Effector memory CD4-positive, alpha-beta T cell (primary cell): Measurements from ENCODE around the gene ZNF644.
"Not testable (repeated sequence)": the region's sequence is repeated elsewhere in the genome, so short reads cannot be mapped to it uniquely, and the experiment has no call there.

Experiments
- DNase-seq, 3 donors: peaks; one replicate each; pipeline ENCODE4 v3.0.0-alpha.2; 2020
- H3K27ac ChIP-seq: 2 replicates; pipeline ENCODE4 v1.7.0; 2013; ENCODE audit warnings: mild to moderate bottlenecking, low read length, moderate library complexity; ENCODE audit not compliant: insufficient read depth, poor library complexity, severe bottlenecking
- H3K27me3 ChIP-seq: replicated peaks from 2 replicates; pipeline ENCODE4 v1.7.0; 2013; ENCODE audit warnings: mild to moderate bottlenecking, low read length; ENCODE audit not compliant: insufficient read depth, control insufficient read depth, poor library complexity, severe bottlenecking
- H3K36me3 ChIP-seq: 2 replicates; pipeline ENCODE4 v1.7.0; 2013; ENCODE audit warnings: mild to moderate bottlenecking, low read length, moderate library complexity; ENCODE audit not compliant: control insufficient read depth, insufficient read depth
- H3K4me1 ChIP-seq: 2 replicates; pipeline ENCODE4 v1.7.0; 2013; ENCODE audit warnings: low read length, mild to moderate bottlenecking; ENCODE audit not compliant: control insufficient read depth, insufficient read depth, poor library complexity, severe bottlenecking
- H3K4me3 ChIP-seq: 2 replicates; pipeline ENCODE4 v1.7.0; 2013; ENCODE audit warnings: low read length, low read depth, mild to moderate bottlenecking; ENCODE audit not compliant: insufficient read depth, poor library complexity, severe bottlenecking
- H3K9me3 ChIP-seq: 2 replicates; pipeline ENCODE4 v1.7.0; 2013; ENCODE audit warnings: mild to moderate bottlenecking, low read length, moderate library complexity; ENCODE audit not compliant: control insufficient read depth
- total RNA-seq, 3 donors: gene quantifications; one replicate each; lab custom pipeline; 2026; lab: John Stamatoyannopoulos, UW

The ZNF644 gene
- 149 to 206 (median 174) reads per million in 3 donors for total RNA-seq

DNA sequence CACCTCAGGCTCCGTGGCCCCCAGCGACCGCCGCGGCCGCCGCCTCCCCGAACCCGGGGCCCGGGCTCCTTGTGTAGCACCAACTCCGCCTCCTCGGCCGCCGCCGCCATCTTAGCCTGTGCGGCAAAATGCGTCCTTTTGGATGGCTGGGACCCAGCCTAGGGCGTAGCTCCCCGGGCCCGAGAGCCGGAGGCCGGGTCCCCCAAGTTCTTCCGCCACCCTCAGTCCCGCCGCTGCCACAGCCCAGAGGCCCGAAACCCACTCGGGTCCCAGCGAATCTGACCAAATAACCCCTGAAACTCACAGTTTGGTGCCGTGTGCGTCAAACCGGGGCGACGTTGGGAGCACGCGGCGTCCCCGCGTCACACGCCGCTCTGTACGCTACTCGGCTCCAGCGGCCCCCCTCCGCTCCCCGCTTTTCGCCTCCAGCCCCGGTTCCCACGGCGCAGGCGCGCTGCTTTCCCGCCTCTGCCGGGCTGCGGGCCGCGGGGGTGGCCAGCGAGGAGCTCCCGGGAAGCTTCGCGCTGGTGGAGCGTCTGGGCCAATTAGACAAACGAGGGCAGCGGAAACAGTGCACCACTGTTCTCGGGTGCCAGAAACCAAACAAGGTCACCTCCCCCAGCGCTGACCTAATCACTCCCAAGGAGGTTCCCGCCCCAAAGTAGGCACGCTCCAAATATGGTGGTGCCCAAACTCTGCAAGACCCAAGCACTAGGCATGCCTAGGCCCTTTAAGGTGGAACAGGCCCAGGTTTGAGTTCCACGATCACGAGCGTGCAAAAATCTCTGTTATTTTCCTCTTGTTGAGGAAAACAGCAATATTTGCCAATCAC is at the start of gene ZNF644:
ZNF644 (minus strand) TSS at position 350 of the 832 bp plus-strand sequence. CDS start 39,682 bp downstream, outside the sequence.
- H3K4me1 ChIP-seq = peaks cover 27% of the 10 kb centered on the region
- H3K36me3 ChIP-seq = no peaks in the 10 kb centered on the region
- H3K9me3 ChIP-seq = no peaks in the 10 kb centered on the region
- no peaks in the 10 kb centered on the region for H3K27me3 ChIP-seq
- H3K4me3 ChIP-seq = peak within 1 kb of the TSS; percentile 90
- H3K27ac ChIP-seq = peak within 1 kb of the TSS; percentile 100
- peak; percentile 86 to 89 (median 88) for DNase-seq

DNA sequence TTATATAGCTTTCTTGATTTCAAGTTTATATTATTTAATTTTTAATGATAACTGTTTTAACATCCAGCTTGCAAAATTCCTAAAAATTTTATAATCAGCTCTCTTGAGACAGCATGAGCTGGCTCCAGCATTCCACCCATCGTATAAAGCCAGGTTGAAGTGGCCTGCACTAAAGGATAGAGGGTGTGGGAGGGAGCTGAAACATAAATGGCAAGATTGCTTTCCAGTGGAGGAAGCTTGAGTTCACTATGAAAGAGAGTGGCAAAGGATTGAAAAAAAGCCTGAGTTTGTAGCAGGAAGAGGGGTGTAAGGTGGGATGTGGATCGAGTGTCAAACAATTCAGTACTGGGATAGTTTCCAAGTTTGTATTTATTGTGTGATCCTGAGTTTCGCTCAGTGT is 48.5 kb upstream of the ZNF644 start:
- Histone ChIP-seq H3K36me3 (no peaks in the 10 kb centered on the region), H3K27ac (no peak overlapping the region), H3K4me1 (no peaks in the 10 kb centered on the region), H3K4me3 (no peak overlapping the region), H3K9me3 (no peaks in the 10 kb centered on the region), H3K27me3 (peaks cover 3% of the 10 kb centered on the region)
- no peak for DNase-seq

DNA sequence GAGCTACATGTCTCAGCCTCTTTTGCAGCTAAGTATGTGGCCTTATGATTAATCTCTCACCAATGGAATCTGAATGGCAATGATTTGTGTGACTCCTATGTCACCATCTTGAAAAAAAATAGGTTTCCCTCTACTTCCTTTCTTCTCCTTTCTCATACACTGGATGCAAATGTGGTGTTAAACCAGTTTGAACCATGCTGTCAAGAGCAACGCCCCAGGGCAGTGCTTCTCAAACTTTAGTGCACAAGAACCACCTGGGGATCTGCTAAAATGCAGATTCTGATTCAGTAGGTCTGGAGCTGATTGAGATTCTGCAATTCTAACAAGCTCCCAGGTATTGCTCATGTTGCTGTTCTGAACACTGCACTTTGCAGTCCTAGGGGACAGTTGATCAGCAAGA is 44.7 kb upstream of the ZNF644 start:
- no peaks in the 10 kb centered on the region for H3K4me1 ChIP-seq

DNA sequence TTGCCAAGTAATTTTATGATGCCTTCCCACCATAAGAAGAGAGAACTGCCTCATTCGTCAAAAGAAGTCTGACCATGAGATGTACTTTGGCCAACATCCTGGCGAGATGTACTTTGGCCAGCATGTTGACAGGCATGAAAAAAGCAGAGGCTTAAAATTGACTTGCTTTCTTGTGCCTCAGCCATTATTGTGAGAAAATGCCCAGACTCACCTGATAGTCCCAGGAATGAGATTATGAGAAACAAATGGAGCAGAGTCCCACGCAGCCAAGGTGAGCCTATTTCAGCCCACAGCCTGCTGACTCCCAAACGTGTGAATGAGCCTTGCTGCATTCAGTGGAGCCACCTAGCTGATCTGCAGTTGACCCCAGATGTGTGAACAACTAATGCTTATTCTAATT is 43.5 kb upstream of the ZNF644 start:
- H3K27me3 ChIP-seq = peaks cover 3% of the 10 kb centered on the region
- H3K27ac ChIP-seq = no peak overlapping the region
- no peak for DNase-seq
- H3K4me1 ChIP-seq = no peaks in the 10 kb centered on the region
- H3K9me3 ChIP-seq = no peaks in the 10 kb centered on the region
- no peaks in the 10 kb centered on the region for H3K36me3 ChIP-seq
- no peak overlapping the region for H3K4me3 ChIP-seq

More for the DNA sequence above, 44.7 kb upstream of the ZNF644 start:
- Histone ChIP-seq H3K27me3 (peaks cover 3% of the 10 kb centered on the region), H3K4me3 (no peak overlapping the region), H3K9me3 (no peaks in the 10 kb centered on the region), H3K27ac (no peak overlapping the region), H3K36me3 (no peaks in the 10 kb centered on the region)
- DNase-seq = no peak

DNA sequence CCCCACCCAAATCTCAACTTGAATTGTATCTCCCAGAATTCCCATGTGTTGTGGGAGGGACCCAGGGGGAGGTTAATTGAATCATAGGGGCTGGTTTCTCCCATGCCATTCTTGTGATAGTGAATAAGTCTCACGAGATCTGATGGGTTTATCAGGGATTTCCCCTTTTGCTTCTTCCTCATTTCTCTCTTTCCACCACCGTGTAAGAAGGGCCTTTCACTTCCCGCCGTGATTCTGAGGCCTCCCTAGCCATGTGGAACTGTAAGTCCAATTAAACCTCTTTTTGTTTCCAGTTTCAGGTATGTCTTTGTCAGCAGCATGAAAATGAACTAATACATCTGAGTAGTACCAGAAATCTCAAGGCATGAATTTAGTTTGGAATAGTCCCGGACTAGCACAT is 41.6 kb upstream of the ZNF644 start:
- not testable (repeated sequence) for DNase-seq, H3K9me3 ChIP-seq, H3K27ac ChIP-seq, H3K4me1 ChIP-seq, H3K27me3 ChIP-seq, H3K4me3 ChIP-seq, H3K36me3 ChIP-seq

DNA sequence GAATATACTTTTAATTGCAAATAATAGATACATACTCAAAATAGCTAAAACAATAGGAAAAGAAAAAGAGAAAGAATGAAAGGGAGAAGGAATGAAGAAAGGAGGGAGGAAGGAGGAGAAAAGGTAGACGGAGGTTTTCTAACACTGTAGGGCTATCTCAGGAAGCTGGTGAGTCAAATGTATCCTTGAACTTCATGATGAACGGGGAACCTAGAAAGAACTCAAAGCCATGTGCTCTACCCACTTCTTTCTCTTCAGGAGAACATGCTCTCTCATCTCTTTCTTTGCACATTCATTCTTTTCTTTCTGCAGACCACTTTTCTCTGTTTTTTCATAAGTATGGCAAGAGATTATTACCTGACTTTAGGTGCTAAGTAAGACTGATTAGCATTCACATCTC is 37.3 kb upstream of the ZNF644 start:
- Histone ChIP-seq H3K27me3 (no peaks in the 10 kb centered on the region), H3K9me3 (no peaks in the 10 kb centered on the region), H3K27ac (no peak overlapping the region), H3K4me3 (no peak overlapping the region), H3K4me1 (no peaks in the 10 kb centered on the region), H3K36me3 (no peaks in the 10 kb centered on the region)
- DNase-seq = no peak

DNA sequence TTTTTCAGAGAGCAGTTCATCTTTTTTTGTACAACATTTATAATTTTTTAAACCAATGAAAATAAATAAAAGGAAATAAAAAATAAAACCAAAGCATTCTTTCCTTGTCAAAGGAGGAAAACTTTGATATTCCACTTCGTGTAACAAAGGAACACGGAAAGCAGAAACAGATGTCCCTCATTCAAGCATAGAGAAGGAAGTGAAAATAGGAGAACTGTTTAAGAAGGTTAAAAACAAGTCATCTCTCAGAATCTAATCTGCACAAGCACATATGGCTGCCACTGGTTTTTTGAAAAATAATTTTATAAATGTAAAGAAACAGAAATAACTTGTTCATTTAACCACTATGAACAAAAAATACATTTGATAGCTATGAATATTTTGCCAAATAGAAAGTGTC is 35.9 kb upstream of the ZNF644 start:
- no peaks in the 10 kb centered on the region for H3K9me3 ChIP-seq
- no peaks in the 10 kb centered on the region for H3K27me3 ChIP-seq
- no peak for DNase-seq
- H3K36me3 ChIP-seq = no peaks in the 10 kb centered on the region
- no peaks in the 10 kb centered on the region for H3K4me1 ChIP-seq
- H3K27ac ChIP-seq = no peak overlapping the region
- H3K4me3 ChIP-seq = no peak overlapping the region

DNA sequence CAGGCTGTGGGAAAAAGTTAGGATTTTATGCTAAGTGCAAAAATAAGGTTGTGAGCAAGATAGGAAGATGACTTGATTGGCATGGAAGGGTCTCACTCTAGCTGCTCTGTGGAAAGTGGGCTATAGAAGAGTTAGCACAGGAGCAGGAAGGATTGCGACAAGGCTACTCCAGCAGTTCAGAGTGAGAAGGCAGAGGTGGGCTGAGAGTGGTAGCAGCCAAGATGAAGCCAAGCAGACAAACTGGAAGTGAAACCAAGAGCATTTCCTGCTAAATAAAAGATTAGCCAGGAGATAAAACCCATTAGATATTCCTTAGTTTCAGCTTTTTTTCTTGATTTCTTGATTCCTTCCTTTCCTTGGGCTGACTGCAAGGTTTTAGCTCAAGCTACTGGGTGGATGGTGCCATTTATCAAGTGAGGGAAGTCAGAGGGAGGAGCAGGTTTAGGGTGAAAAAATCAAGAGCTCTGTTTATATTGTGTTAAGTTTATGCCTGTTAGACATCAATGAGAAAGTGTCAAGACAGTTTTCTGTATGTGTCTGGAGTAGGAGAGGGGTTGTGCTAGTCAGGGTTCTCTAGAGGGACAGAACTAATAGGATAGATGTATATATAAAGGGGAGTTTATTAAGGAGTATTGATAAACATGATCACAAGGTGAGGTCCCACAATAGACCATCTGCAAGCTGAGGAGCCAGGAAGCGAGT is 33.1 kb upstream of the ZNF644 start:
- no peak overlapping the region for H3K4me3 ChIP-seq
- H3K4me1 ChIP-seq = no peaks in the 10 kb centered on the region
- no peaks in the 10 kb centered on the region for H3K36me3 ChIP-seq
- no peak for DNase-seq
- no peaks in the 10 kb centered on the region for H3K9me3 ChIP-seq
- H3K27me3 ChIP-seq = no peaks in the 10 kb centered on the region
- no peak overlapping the region for H3K27ac ChIP-seq

DNA sequence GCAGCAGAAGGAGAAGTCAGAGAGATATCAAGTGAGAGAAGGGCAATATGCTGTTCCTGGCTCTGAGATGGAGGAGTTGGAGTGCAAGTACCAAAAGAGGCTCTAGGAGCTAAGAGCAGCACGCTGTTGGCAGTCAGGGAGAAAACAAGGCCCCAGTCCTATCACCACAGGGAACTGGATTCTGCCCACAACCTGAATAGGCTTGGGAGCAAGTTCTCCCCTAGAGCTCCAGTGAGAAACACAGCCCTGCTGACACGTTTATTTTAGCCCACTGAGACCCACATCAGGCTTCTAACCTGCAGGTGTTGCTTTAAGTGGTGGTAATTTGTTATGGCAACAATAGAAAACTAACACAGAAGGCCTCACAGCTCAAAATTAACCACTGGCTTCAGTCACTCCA is 31.8 kb upstream of the ZNF644 start:
- H3K4me1 ChIP-seq = no peaks in the 10 kb centered on the region
- no peak overlapping the region for H3K27ac ChIP-seq
- DNase-seq = no peak
- H3K27me3 ChIP-seq = no peaks in the 10 kb centered on the region
- H3K9me3 ChIP-seq = no peaks in the 10 kb centered on the region
- no peak overlapping the region for H3K4me3 ChIP-seq
- H3K36me3 ChIP-seq = no peaks in the 10 kb centered on the region

DNA sequence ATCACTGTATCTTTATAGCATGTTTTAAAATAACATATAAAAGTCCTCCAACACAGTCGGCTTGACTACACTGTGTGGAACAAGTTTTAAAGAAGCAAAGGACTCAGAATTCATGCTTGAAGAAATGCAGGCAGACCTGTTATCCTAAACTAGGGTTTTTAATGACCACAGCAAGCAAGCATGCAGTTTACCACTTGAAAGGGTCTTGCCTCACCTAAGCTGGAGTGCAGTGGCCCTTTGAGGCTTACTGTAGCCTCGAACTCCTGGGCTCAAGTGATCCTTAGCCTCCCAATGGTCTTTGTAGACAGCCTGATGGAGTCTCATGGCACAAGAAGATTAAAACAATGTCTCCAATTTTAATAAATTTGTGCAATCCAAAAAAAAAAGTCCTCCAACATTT is 27.7 kb upstream of the ZNF644 start:
- not testable (repeated sequence) for H3K9me3 ChIP-seq, H3K27me3 ChIP-seq, H3K36me3 ChIP-seq, H3K4me1 ChIP-seq, H3K4me3 ChIP-seq, DNase-seq, H3K27ac ChIP-seq
